ENCODE data around the gene RBM14. TPM values are rescaled to one million over a fixed set of nuclear protein-coding genes. Genes with fewer than 3 reads are reported as not detected.

Gene RBM14
- total and polyA plus RNA-seq, 9 of the 15 experiments (the other 6 are each of a cell fraction or from before 2014, with no cell fraction given): 5.5 to 131 (median 42.6) TPM

DNA sequence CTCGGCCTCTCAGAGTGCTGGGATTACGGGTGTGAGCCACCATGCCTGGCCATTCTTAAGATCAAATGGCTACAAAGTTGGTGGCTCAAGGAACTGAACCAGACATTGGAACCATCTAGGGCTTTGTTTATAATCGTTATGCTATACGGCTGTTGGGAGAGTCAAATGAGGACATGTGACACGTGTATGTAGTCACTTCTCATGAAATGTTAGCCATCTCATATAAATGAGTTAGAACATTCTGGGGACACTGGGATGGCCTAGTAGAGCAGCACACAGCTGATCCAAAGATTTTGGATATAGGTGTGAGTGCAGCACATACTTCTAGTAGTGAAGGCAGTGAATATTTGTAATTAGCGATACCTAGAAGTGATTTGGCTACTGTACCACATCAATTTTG lies 15.5 kb downstream of the RBM14 start:
- FAIRE-seq (no peak), DNase-seq (ENCODE audit: extremely low read depth in 1 of 4, low spot score in 3 of 4) (no peak), ATAC-seq (no peak)
- Histone ChIP-seq H3K4me2 (ENCODE audit: insufficient read depth, low read length) (no peak overlapping the region), H3K36me3 (ENCODE audit: control insufficient read depth, insufficient read depth, low read length) (peaks cover 78% of the 10 kb centered on the region), H3K4me1 (replicated peaks in 1 of 2; ENCODE audit: control insufficient read depth in 2 of 2, insufficient read depth in 2 of 2, low read length in 2 of 2) (peaks cover 0 to under 1% of the 10 kb centered on the region in 2 experiments; a peak in 3 of 5 replicates), H3K9ac (ENCODE audit: insufficient read depth in 1 of 2, low read depth in 2 of 2, low read length in 2 of 2) (no peak overlapping the region), H3K27me3 (ENCODE audit: control insufficient read depth in 2 of 2, insufficient read depth in 2 of 2, low read length in 2 of 2) (no peaks in the 10 kb centered on the region), H2AFZ (ENCODE audit: low read depth, low read length) (no peak overlapping the region), H4K20me1 (replicated peaks; ENCODE audit: control insufficient read depth, insufficient read depth, low read length) (peaks cover 6% of the 10 kb centered on the region; the same call in 1 of the 2 replicates), H3K9me1 (ENCODE audit: control insufficient read depth, insufficient read depth, low read length) (no peaks in the 10 kb centered on the region), H3K79me2 (ENCODE audit: control insufficient read depth, insufficient read depth, low read length) (peaks cover 95% of the 10 kb centered on the region), H3K27ac (ENCODE audit: extremely low read depth, low read depth, low read length) (no peak overlapping the region), H3K9me3 (replicated peaks; ENCODE audit: control insufficient read depth, insufficient read depth, low read depth, low read length) (no peaks in the 10 kb centered on the region), H3K4me3 (no peak overlapping the region)
- BruUV-seq (replicated peaks): no TSS peak
- intact Hi-C loops (cut with micrococcal nuclease) (no loop called here), in situ Hi-C loops (cut with MboI) (no loop called here)
- WGBS (ENCODE audit: insufficient coverage, low coverage, missing lambda C conversion rate): 89% methylated on average over 6 of the region's 6 CpGs
- 0 out of 2 replicates have a peak, but pooled peaks have one; percentile 26 for TF ChIP-seq POLR2AphosphoS5 (IDR thresholded peaks at IDR 0.05; ENCODE audit: control insufficient read depth, insufficient read depth, low read depth, low read length)
- no peak for TF ChIP-seq HMG20B (CRISPR knock-in tag; IDR thresholded peaks at IDR 0.05)
- POLR2A ChIA-PET: interaction anchor here (1.3 to 26.4 kb wide), 2 partner anchors 9 to 18 kb away, joined by 6 to 387 read pairs; partner anchors contain the start of gene RBM14
- CTCF ChIA-PET (ENCODE audit: low intra/inter-chr PET ratio): no interaction called here

DNA sequence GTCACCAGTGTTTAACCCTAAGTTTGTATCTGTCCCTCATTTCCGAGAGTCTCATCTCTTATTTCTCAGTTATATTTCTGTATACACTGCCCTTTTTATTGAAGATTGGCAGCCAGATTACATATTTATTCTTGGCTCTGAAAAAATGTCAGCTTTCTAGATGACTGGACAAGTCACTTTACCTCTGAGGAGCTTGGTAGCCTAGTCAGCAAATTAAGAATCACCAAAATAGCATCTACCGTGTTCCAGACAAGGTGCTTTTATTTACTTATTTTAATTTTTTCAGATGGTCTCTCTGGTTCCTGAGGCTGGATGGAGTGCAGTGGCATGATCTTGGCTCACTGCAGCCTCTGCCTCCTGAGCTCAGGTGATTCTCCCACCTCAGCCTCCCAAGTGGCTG lies 16.5 kb downstream of the RBM14 start:
- Histone ChIP-seq H3K27me3 (ENCODE audit: control insufficient read depth in 2 of 2, insufficient read depth in 2 of 2, low read length in 2 of 2) (no peaks in the 10 kb centered on the region), H3K9me1 (ENCODE audit: control insufficient read depth, insufficient read depth, low read length) (no peaks in the 10 kb centered on the region), H3K4me1 (replicated peaks in 1 of 2; ENCODE audit: control insufficient read depth in 2 of 2, insufficient read depth in 2 of 2, low read length in 2 of 2) (peaks cover 0 to 7% of the 10 kb centered on the region in 2 experiments; a peak in 4 of 5 replicates), H3K9ac (ENCODE audit: insufficient read depth in 1 of 2, low read depth in 2 of 2, low read length in 2 of 2) (no peak overlapping the region), H3K36me3 (ENCODE audit: control insufficient read depth, insufficient read depth, low read length) (peaks cover 68% of the 10 kb centered on the region), H3K4me2 (ENCODE audit: insufficient read depth, low read length) (no peak overlapping the region), H3K4me3 (no peak overlapping the region), H3K79me2 (ENCODE audit: control insufficient read depth, insufficient read depth, low read length) (peaks cover 95% of the 10 kb centered on the region), H3K9me3 (replicated peaks; ENCODE audit: control insufficient read depth, insufficient read depth, low read depth, low read length) (no peaks in the 10 kb centered on the region), H3K27ac (ENCODE audit: extremely low read depth, low read depth, low read length) (no peak overlapping the region), H2AFZ (ENCODE audit: low read depth, low read length) (no peak overlapping the region), H4K20me1 (replicated peaks; ENCODE audit: control insufficient read depth, insufficient read depth, low read length) (no peaks in the 10 kb centered on the region)
- intact Hi-C loops (cut with micrococcal nuclease): no loop called here
- FAIRE-seq: no peak
- no peak for DNase-seq (ENCODE audit: extremely low read depth in 1 of 4, low spot score in 3 of 4)
- ChIA-PET CTCF (ENCODE audit: low intra/inter-chr PET ratio) (no interaction called here), POLR2A (interaction anchor here (0.9 to 26.4 kb wide), 3 partner anchors 11 to 29 kb away, joined by 3 to 387 read pairs (median 4); partner anchors contain the start of gene RBM14)
- no TSS peak for BruUV-seq (replicated peaks)
- in situ Hi-C loops (cut with MboI): no loop called here
- no peak for ATAC-seq
- 100% methylated on average over 2 of the region's 2 CpGs for WGBS (ENCODE audit: insufficient coverage, low coverage, missing lambda C conversion rate)
- no peak for TF ChIP-seq E2F5 (CRISPR knock-in tag; IDR thresholded peaks at IDR 0.05)
- TF ChIP-seq ZBTB2 (IDR thresholded peaks at IDR 0.05): no peak
- no peak for TF ChIP-seq HNRNPH1 (optimal IDR thresholded peaks at IDR 0.05; ENCODE audit: low read depth, low read length)
- TF ChIP-seq ZBED1 (IDR thresholded peaks at IDR 0.05): no peak
- TF ChIP-seq STAT5A (IDR thresholded peaks at IDR 0.05; ENCODE audit: borderline replicate concordance, low read length): no peak
- TF ChIP-seq ZNF316 (IDR thresholded peaks at IDR 0.05): peak; percentile 60
- 0 out of 2 replicates have a peak, but pooled peaks have one; percentile 10 for TF ChIP-seq C11orf30 (IDR thresholded peaks at IDR 0.05; ENCODE audit: low read depth)
- no peak for TF ChIP-seq ZNF311 (CRISPR knock-in tag; IDR thresholded peaks at IDR 0.05)
- TF ChIP-seq CBFA2T3 (IDR thresholded peaks at IDR 0.05): no peak
- no peak for TF ChIP-seq NCOA1 (IDR thresholded peaks at IDR 0.05; ENCODE audit: low read depth)
- TF ChIP-seq TBP (optimal IDR thresholded peaks at IDR 0.05; ENCODE audit: low read depth, low read length): no peak
- TF ChIP-seq SAP30 (IDR thresholded peaks at IDR 0.05; ENCODE audit: borderline replicate concordance, insufficient read depth, low read depth, low read length, poor library complexity, severe bottlenecking): no peak
- TF ChIP-seq PHB (CRISPR knock-in tag; IDR thresholded peaks at IDR 0.05): no peak

All from K562 (cell line).